GM08714 (cell line): ENCODE results near the gene GPR173.
A peak's percentile ranks its signal among the peaks of the same experiment; 100 is the strongest.

ENCODE experiments used
- H3K4me3 ChIP-seq: fragments of 200-500 bp; sonication (Bioruptor generic); 2 replicates; pipeline ENCODE4 v1.5.1; 2014; ENCODE audit warnings: mild to moderate bottlenecking, low read length, inconsistent platforms
- ZNF274 ChIP-seq: IDR thresholded peaks from 2 replicates; pipeline ENCODE4 v1.6.1; 2012; ENCODE audit warnings: mild to moderate bottlenecking, low read depth, low read length

GPR173 gene

DNA sequence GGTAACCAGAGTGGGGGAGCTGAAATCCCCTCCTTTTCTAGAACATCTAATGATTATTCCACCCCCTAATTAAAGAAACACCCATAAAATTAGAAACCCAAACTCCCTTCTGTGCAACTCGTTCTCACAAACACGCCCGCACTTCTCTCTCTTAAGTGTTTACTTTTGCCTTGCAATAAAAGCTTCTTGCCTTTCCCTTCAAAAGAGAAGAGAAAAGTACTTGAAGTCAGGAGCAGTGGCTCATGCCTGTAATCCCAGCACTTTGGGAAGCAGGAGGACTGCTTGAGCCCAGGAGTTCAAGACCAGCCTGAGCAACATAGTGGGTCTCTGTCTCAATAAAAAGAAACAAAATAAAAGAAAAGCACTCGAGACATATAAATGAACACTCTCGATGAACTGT lies 3.6 kb upstream of the GPR173 start:
- no peak for TF ChIP-seq ZNF274

DNA sequence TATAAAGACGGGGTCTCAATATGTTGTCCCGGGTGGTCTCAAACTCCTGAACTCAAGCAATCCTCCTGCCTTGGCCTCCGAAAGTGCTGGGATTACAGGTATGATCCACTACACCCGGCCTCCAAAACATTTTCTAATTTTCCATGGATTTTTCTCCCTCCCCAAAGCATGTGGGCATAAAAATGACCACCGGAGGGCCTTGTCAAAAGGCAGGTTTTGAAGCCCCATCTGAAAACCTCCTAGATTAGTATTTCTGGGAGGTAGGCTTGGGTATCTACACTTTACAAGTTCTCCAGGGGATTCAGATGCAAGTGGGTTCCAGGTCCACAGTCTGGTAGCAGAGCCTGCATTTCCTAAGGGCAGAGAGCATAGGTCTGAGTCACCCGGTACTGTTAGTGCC lies 1.4 kb upstream of the GPR173 start:
- TF ChIP-seq ZNF274, result no peak
- no peak overlapping the region for H3K4me3 ChIP-seq

More for the DNA sequence above, 3.6 kb upstream of the GPR173 start:
- no peak overlapping the region for H3K4me3 ChIP-seq

DNA sequence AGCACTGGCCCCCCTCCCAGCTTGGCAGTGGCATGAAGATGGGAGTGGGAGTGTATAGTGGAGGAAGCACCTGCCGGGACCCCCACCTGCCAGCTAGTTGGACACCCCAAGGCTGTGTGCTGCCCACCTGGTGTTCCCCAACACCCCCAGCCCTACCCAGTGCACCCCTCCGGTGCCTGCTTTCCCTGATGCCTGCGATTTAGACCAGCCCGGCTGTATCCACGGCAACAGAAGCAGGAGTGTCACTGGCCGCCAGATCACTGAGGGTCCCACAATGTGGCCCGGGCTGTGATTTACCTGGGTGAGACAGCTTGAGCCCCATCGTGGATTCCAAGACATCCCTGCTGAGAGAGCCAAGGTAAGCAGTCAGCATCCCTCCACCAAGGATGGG lies 533 bp downstream of the GPR173 start:
- H3K4me3 ChIP-seq, result no peak overlapping the region
- no peak for TF ChIP-seq ZNF274

DNA sequence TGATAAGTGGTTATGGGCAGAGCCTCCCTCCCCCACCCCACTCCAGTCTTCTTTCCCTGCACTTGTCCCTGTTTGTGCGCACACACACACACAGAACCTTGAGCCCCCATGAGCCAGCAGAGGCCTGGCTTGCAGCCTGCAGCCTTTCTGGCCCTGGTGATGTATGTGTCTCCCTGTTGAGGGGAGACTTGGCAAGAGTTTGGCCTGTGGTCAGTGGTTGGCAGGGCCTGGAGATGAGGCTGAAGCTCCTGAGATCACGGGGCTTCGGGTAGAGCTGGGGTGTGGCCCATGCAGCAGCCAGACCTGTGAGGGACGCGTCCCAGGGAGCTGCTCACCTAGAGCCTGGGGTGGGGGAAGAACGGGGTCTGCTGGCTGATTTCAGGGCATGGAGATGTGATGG lies 2.3 kb downstream of the GPR173 start:
- no peak overlapping the region for H3K4me3 ChIP-seq
- TF ChIP-seq ZNF274, result no peak

DNA sequence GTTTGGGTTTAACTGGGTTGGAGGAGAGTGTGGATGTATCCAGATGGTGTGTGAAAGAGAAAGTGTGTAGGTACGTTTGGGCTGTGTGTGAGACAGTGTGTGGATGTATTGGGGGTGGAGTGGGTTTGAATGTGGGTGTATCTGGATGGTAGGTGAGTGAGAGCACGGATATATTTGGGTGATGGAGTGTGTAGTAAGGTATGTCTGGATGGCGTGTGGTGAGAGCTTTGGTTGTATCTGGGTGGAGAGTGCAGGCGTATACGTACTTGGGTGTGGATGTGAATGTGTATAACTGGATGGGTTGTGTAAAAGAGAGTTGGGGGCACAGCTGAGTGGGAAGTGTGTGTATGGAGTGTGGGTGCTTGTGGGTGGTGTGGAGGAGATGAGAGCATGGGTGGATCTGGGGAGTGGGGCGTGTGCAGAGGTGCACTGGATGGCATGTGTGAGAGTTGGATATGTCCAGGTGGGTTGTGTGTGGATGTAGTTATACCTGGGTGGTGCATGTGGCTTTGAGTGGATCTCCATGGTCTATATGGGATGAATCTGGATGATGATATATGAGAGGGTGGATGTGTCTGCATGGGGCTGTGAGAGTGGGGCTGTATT lies 6.8 kb downstream of the GPR173 start:
- no peak overlapping the region for H3K4me3 ChIP-seq
- no peak for TF ChIP-seq ZNF274

DNA sequence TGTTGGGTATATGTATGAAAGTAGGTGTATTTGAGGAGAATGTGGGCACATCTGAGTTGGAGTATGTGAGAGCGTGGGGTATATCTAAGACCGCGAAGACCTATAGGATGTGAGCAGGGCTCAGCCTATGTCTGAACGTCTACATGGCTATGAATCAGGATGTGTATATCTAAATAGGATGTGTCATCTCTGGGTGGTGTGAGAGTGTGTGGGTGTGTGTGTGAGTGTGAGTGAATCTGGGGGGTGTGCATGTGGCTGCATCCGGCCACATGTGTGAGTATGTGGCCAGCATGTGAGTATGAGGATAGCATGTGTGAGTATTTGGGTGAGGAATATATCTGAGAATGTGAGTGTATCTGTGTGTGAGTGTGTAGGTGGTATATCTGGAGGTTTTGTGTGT lies 7.7 kb downstream of the GPR173 start:
- no peak overlapping the region for H3K4me3 ChIP-seq
- no peak for TF ChIP-seq ZNF274

DNA sequence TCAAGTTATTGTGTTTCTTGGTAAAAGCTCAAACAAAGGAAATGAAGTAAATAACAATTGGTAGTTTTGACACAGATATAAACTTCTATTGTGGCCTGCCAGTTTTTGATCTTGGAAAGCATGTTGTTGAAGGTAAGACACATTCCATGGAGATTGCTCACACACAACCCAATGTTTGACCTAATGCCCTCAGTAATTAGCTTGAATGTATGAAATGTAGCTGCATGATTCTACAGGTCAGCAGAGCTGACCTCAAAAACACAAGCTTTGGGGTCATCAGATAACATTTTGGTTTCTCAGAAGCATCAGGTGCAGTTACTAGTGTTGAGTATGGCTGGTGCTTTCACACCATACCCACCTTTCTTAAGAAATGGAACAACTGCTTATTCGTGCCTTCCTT lies 16.5 kb downstream of the GPR173 start:
- no peak overlapping the region for H3K4me3 ChIP-seq
- TF ChIP-seq ZNF274, result no peak

DNA sequence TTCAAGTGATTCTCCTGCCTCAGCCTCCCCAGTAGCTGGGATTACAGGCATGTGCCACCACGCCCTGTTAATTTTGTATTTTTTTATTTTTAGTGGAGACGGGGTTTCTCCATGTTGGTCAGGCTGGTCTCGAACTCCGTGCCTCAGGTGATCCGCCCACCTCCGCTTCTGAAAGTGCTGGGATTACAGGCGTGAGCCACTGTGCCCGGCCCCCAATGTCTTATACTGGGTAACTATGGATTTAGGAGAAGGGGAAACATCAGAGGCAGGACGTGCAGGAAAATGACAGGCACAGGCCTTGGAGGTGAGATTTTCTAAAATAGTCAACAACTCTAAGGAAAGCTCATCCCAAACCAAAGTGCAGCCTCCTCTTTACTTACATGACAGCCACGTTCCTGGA lies 22.5 kb downstream of the GPR173 start:
- no peak for TF ChIP-seq ZNF274
- no peak overlapping the region for H3K4me3 ChIP-seq

DNA sequence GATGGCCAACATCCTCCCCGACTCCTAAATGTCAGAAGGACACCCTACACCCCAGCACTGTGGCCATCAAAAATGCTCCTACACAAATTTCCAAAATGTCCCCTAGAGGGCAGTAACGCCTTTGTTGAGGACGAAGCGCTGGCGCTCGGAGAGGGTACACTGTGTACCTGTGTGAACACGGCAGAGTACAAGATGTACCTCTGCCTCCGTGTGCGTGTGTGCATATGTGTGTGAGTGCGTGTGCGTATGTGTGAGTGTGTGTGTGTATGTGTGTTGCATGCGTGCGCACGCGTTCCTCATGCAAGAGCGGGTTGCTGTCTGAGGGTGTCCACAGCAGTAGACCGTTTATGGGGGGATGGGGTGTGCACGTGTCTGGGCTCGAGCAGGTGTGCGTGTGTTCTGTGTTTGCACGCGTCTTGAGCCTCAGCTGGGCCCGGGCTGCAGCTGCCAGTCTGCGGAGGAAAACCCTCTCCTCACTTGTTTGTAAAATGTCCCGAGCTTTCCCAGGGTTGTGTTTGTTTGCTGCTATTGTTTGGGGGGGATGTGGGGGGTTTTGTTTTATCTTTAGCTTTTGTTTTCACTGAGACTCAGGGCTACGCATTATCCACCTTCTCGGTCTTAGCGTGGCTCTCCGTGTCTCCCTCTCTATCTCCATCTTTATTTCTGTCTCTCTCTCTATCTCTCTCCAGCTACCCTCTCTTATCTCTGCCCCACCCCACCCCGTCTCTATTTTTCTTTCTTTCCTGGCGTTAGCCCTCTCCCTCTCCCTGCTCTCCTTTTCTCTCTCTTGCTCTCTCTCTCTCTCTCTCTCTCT lies 23.2 kb downstream of the GPR173 start:
- H3K4me3 ChIP-seq, result peak overlapping the region; percentile 59; the same call in 1 of the 2 replicates
- TF ChIP-seq ZNF274, result no peak

DNA sequence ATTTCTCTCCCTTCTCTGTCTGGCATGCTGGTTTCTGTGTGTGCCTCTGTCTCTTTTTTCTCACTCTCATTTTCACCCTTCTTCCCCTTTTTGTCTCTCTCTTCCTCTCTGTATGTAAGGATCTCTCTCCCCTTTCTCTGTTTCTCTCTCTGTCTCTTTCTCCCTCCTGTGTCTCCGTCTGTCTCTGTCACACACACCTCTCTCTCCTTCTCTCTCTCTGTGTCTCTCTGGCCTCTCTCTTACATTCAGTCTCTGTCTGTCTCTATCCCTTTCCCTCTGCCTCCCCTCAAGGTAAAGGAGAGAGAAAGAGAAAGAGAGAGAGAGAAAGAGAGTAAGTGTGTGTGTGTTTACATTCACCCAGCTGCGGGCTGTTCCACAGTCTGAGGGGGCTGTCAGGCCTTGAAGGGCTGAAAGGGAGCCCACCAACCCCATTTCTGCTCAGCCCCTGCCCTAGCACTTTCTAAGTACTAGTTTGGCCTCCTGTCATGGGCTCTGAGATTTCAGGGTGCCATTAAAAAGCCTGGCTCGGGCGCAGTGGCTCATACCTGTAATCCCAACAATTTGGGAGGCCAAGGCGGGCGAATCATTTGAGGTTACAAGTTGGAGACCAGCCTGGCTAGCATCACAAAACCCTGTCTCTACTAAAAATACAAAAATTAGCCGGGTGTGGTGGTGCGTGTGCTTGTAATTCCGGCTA lies 24.0 kb downstream of the GPR173 start:
- H3K4me3 ChIP-seq, result peak overlapping the region; percentile 59; the same call in 1 of the 2 replicates
- TF ChIP-seq ZNF274, result no peak

DNA sequence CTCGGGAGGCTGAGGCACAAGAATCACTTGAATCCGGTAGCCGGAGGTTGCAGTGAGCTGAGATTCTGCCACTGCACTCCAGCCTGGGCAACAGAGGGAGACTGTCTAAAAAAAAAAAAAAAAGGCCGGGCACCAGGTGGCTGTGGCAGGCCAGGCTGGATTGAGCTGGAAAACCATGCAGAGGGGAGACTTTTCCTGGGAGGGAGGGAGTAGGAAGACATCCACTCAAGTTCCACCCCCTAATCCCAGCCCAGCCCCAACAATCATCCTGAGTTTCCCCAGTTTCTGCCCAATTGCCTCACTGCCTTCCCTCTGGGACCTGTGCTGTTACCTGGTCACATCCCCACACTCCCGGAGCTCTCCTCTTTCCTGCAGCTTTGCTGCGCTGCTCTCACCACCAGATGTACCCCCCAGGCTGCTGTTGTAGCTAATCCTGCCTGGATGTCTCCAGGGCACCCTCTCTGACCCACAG lies 24.6 kb downstream of the GPR173 start:
- TF ChIP-seq ZNF274, result no peak
- no peak overlapping the region for H3K4me3 ChIP-seq

DNA sequence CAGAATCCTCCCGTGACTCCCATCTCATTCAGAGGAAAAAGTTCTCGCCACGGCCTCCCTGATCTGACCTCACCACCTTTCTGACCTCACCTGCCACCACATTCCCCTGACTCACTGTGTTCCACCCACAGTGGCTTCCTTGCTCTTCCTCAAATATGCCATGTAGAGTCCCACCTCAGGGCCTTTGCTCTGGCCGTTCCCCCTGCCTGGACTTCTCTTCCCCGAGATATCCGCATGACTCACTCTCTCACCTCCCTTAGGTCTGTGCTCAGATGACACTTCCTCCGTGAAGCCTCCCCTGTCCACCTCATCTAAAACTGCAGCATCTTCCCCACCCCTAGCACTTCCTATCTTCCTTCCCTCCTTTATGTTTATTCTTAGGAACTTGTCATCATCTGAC lies 26.4 kb downstream of the GPR173 start:
- H3K4me3 ChIP-seq, result no peak overlapping the region
- no peak for TF ChIP-seq ZNF274

DNA sequence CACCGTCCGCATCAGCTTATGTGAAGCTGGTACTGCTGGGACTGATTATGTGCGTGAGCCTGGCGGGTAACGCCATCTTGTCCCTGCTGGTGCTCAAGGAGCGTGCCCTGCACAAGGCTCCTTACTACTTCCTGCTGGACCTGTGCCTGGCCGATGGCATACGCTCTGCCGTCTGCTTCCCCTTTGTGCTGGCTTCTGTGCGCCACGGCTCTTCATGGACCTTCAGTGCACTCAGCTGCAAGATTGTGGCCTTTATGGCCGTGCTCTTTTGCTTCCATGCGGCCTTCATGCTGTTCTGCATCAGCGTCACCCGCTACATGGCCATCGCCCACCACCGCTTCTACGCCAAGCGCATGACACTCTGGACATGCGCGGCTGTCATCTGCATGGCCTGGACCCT lies 28.1 kb downstream of the GPR173 start:
- no peak for TF ChIP-seq ZNF274
- H3K4me3 ChIP-seq, result no peak overlapping the region

DNA sequence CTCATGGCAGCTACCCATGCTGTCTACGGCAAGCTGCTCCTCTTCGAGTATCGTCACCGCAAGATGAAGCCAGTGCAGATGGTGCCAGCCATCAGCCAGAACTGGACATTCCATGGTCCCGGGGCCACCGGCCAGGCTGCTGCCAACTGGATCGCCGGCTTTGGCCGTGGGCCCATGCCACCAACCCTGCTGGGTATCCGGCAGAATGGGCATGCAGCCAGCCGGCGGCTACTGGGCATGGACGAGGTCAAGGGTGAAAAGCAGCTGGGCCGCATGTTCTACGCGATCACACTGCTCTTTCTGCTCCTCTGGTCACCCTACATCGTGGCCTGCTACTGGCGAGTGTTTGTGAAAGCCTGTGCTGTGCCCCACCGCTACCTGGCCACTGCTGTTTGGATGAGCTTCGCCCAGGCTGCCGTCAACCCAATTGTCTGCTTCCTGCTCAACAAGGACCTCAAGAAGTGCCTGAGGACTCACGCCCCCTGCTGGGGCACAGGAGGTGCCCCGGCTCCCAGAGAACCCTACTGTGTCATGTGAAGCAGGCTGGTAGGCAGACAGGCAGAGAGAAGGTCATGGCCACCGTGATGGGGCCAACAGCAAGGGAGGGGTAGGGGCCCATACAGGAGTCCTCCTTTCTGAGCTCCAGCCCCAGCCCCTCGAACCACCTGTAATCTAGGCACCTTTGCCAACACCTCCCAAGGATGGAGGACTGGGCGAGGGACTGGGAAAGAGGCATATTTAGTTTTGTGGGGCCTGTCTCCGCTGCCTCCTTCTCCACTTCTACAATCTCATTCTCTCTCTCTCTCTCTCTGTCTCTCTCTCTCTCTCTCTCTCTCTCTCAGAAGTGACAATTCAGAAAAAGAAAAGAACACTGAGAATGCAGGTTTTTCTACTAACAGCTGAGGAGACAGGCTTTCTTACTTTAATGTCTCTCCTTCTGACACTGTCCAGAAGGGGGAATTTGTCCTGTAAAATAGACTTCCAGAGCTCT lies 28.9 kb downstream of the GPR173 start:
- H3K4me3 ChIP-seq, result no peak overlapping the region
- TF ChIP-seq ZNF274, result no peak
